ENCODE measurements around the gene DPRX. TPM values are rescaled to one million over a fixed set of nuclear protein-coding genes. Genes with fewer than 3 reads are reported as not detected.

Gene DPRX, protein sequence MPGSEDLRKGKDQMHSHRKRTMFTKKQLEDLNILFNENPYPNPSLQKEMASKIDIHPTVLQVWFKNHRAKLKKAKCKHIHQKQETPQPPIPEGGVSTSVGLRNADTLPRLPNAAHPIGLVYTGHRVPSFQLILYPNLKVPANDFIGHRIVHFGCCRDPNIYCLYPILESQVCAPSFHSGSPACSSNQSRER
- polyA plus RNA-seq (2014; cell fraction: cytosol; rRNA removed) = not detected in 2 replicates
- not detected in 2 replicates for polyA plus RNA-seq (2014; cell fraction: nucleus; rRNA removed)

DNA sequence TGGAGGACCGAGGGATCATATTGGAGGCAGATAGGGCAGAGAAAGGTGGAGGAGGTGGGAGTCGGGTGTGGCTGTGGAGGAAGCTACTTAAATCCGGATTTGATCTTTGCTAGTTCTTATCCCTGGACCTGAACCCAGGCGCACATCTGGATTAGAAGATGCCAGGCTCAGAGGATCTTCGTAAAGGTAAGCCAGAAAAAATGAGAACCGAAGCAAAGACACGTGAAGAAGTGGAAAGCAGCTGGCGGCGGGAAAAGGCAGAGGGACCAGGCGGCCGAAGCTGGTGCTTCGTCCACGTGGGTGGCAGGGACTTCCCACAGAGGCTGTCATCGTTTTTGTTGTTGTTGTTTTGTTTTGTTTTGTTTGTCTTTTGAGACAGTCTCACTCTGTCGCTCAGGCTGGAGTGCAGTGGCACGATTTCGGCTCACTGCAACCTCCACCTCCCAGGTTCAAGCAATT lies at the start of gene DPRX:
Gene DPRX, plus strand, starts transcription at position 51 of the 459 bp plus-strand sequence. Its CDS starts 108 bp downstream, at position 159.
- no peak for DNase-seq (ENCODE audit: low spot score)

DNA sequence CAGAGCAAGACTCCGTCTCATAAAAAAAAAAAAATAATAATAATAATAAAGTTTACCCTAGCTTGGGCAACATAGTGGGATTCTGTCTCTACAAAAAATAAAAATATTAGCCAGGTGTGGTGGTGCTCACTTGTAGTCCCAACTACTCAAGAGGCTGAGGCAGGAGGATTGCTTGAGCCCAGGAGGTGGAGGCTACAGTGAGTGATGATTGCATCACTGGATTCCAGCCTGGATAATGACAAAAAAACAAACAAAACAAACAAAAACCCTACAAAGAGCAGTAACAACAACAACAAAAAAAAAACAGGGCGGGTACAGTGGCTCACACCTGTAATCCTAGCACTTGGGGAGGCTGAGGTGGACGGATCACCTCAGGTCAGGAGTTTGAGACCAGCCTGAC lies 48.6 kb upstream of the DPRX start:
- no peak for DNase-seq (ENCODE audit: low spot score)

DNA sequence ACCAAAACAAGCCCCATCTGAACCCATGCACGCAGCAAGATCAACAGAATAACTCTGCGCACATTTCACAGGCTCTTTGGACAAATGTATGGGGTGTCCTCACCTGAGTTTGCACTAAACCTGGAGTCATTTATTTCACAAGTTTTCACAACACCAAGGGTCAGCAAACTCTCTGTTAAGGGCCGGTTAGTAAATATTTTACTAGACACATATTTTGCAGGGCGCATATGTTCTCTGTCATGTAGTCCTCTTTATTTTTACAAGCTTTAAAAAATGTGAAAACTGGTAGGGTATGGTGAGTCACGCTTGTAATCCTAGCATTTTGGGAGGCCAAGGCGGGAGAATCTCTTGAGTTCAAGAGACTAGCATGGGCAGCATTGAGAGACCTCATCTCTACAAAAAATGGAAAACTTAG lies 45.5 kb upstream of the DPRX start:
- DNase-seq (ENCODE audit: low spot score) = no peak

DNA sequence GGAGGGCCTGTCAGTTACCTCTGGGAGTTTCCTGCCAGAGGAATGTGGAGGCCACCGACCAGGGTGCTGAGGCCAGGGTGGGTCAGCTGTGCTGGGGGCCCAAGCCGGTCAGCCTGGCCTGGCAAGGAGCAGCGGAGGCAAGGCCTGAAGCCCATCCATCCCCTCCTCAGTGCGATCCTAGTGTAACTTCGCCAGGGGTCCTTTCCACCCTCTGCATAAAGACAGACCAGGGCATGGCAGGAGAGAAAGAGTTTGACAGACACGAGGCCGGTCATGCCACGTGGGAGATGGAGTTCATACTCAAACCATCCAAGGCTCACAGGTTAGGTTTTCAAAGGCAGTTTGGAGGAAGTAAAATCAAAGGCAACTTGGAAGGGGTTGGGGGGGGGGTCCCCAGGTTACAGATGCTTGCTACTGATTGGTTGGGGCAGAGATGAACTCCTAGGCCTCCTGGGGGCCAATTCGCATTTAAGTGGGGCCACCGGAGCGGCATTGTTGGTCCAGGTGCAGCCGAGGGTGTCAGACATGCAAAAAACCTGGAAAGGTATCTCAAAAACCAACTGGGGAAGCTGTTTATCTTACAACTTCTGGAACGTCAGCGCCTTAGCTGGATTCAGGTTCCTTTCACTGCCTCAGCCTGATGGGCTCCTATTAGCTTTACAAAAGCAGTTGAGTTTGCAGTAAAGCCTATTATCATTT lies 36.8 kb upstream of the DPRX start:
- no peak for DNase-seq (ENCODE audit: low spot score)

DNA sequence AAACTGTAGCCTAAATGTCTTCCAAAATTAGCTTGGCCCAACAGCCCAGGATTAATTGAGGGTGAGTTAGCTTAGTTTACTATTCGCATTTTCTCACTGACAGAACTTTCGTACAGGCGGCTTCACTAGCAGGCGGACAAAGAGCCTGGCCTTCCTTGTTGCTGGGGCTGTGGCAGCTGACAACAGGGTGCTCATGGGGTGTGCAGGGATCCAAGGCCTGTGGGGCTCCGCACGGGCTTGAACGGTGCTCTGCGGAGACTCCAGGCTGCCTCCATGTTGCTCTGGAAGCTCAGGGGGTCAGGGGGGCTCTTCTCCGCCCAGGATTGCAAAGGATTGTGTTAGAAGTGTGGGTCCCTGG lies 36.3 kb upstream of the DPRX start:
- DNase-seq (ENCODE audit: low spot score) = no peak

DNA sequence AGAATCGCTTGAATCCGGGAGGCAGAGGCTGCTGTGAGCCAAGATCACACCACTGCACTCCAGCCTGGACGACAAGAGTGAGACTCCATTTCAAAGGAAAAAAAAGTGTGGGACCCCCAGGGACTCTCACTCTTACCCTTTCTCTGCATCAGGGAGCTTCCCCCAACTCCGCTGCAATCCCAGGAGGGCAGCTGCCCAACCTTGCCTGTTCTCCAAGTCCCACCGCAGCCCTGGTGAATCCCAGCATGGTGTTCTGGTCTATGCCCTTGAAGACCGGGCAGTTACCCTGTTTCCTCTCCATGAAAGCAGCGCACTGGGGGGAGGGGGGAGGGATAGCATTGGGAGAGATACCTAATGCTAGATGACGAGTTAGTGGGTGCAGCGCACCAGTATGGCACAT lies 35.7 kb upstream of the DPRX start:
- no peak for DNase-seq (ENCODE audit: low spot score)

DNA sequence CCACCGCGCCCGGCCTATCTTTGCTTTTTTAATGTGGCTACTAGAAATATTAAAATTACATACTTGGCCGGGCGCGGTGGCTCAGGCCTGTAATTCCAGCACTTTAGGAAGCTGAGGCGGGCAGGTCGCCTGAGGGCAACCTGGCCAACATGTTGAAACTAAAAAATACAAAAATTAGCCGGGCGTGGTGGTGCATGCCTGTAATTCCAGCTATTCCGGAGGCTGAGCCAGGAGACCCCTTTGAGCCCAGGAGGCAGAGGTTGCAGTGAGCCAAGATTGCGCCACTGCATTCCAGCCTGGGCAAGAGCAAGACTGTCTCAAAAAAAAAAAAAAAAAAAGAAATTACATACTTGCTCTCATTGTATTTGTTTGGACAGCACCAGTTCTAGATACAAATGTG lies 34.8 kb upstream of the DPRX start:
- no peak for DNase-seq (ENCODE audit: low spot score)

DNA sequence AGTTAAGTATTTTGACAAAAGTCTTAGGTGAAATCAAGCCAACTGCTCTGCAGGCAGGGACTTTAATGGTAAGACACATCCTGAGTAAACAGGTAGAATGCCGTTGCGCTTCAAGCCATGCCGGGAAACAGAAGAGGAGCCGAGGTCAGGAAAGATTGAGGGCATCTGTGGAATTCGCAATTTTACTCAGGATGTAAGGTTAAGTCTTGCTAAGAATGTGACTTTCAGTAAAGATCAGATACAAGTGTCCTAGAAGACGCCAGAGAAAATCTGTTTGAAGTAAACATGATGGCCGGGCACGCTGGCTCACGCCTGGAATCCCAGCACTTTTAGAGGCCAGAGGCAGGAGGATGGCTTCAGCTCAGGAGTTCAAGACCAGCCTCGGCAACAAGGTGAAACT lies 33.4 kb upstream of the DPRX start:
- no peak for DNase-seq (ENCODE audit: low spot score)

DNA sequence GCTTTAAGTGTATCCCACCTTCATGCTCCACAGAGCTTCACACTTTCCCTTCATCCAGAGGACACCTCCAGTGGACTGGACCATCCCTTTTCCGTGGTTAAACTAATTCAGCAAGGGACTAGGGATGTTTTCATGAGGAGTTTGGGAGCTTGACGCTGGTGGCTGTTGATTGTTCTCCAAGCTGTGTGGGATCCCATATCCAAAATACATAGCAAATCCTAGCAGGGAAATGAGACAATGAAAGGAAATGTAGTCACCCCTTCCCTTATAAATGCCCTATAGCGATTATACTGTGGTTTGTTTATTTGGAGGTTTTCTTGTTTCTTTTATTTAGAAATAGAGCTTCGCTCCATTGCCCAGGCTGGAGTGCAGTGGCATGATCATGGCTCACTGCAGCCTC lies 31.6 kb upstream of the DPRX start:
- DNase-seq (ENCODE audit: low spot score) = no peak

DNA sequence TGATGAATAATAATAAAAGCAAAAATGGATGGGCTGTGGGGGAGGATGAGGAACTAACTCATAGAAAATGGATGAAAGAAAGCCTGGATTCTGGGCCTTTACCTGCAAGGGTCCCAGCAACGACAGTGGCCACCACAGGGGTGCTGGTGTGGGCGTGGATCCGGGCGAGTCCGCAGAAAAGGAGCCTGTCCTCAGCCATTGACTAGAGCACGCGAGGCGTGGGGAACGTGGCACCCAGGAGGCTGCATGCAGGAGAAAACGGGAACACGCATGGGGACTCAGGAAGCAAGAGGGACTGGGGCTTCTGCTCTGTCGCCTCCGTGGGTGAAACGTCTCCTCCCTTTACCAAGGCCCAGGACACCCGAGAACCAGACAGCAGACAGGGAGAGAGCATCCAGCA lies 25.8 kb upstream of the DPRX start:
- no peak for DNase-seq (ENCODE audit: low spot score)

DNA sequence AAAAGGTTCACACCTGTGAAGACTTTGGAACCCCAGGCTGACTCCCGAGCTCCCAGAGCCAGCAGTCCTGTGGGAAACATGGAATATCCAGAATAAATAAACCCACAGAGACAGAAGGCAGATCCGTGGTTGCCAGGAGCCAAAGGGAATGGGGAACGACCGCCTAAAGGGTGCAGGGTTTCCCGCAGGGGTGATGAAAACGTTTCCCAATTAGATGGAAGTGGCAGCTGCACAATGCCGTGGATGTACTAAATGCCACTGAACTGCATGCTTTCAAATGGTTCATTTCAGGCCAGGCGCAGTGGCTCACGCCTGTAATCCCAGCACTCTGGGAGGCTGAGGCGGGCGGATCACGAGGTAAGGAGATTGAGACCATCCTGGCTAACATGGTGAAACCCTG lies 23.4 kb upstream of the DPRX start:
- no peak for DNase-seq (ENCODE audit: low spot score)

DNA sequence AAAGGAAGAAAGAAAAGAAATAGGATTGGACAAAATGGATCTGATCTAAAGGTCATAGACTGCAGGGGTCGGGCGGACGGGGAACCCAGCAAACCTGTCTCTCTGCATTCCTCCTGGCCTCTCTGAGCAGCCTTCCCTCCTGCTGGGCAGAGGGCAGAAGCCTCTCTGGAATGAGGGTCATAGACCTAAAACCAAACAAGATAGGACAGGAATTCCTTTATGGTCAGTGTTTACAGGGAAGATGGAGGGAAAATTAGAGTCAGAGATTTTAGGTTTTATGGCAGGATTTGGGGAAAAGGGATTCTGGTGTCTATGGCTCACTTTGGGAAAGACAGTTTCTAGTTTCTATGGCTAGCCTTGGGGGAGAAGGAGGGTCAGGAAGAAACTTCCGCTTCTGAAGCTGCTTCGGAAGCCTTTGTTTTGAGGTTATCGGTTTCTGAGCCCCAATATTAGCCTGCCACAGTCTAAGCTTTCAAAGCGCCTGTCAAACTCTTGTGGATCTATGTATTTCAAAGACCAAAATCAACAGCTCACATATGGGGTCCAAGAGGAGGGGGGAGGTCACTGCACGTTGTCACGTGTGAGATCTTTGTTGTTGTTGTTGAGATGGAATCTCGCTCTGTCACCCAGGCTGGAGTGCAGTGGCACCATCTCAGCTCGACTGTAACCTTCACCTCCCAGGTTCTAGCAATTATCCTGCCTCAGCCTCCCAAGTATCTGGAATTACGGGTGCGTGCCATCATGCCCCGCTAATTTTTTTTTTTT lies 18.9 kb upstream of the DPRX start:
- no peak for DNase-seq (ENCODE audit: low spot score)

DNA sequence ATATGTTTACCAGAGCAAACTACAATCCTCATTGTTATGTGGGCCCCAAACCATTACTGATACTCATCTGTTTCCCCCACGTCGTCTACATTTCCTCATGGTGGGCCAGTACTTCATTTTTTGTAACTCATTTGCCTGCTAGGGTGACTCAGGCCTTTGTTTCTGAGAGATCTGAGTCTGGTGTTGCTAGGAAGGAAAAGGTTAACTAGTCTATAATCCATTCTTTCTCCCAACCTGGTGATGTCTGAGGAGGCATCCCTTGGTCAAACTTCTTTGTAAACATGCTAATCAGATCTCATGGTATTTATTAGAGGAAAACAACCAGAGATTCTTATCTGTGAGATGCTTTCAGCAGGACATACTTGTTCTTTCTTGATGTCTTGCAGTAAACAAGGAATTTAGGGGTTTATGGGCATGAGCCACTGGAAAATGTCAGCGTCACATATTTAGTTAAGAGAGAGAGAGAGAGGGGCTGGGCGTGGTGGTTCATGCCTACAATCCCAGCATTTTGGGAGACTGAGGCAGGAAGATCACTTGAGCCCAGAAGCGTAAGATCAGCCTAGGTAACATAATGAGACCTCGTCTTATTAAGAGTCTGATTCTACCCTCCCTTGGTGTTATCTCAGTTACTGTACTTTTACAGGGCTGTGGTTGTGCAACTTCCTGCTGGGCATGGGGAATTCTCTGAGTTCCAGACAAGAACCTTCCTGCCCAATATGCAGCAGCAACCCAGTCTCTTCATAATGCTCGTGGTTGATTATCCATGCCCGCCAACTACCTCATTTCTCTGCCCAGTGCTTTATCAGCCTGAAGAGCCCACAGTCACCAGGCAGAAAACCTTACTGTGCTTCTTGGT lies 9.7 kb upstream of the DPRX start:
- no peak for DNase-seq (ENCODE audit: low spot score)

DNA sequence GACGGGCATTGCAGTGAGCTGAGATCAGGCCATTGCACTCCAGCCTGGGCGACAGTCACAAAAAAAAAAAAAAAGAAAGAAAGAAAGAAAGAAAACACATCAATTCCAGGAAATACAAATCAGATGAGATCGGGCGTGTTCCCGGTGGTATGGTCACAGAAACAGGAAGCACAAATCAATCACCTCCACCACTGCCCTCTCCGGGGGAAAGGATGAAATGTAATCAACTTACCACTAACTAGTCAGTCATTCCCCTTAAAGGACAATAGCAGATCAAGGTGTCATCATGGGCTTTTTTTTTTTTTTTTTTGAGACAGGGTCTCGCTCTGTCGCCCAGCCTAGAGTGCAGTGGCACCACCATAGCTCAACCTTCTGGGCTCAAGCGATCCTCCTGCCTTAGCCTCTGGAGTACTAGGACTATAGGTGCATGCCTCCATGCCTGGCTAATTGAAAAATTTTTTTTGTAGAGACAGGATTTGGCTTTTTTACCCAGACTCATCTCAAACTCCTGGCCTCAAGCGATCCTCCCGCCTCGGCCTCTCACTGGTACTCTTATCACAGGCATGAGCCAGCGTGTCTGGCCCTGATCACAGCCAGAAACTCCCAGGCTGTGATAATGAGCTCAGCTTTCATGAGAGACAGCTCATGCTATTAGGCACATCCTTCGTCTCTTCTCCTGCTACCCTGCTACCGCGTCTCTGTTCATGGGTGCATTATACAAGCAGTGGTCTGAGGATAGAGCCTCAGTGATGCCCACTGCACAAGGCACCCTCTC lies 6.8 kb upstream of the DPRX start:
- no peak for DNase-seq (ENCODE audit: low spot score)

DNA sequence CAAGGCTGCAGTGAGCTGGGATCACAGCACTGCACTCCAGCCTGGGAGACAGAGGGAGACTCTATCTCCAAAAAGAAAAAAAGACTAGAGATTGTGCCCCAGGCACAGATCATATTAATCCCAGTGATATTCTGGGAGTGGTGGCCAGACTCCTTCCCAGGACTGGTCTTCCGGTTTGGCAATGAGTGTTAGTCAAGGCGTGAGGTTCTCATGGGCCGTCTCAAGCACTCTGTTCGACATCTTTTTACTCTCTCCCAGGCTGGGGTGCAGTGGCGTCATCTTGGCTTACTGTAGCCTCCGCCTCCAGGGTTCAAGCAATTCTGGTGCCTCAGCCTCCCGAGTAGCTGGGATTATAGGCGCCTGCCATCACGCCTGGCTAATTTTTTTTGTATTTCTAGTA lies 5.3 kb upstream of the DPRX start:
- DNase-seq (ENCODE audit: low spot score) = no peak

DNA sequence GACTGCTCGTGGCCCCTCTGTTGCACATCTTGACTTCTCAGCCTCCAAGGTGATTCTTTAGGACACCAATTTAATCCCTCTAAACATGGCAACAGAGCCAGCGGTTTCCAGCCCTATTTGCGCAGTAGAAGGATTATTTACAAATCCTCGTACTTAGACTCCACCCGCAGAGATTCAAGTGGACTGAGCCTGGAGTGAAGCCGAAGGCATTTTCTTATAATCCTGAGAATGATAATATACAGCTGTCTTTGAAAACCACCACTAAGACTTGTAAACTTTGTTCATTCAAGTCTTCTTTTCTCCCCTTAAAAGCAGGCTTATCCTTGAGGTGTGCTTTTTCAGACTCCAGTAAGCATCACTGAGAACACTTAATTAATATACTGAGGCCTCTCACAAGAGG lies 4.8 kb upstream of the DPRX start:
- no peak for DNase-seq (ENCODE audit: low spot score)

DNA sequence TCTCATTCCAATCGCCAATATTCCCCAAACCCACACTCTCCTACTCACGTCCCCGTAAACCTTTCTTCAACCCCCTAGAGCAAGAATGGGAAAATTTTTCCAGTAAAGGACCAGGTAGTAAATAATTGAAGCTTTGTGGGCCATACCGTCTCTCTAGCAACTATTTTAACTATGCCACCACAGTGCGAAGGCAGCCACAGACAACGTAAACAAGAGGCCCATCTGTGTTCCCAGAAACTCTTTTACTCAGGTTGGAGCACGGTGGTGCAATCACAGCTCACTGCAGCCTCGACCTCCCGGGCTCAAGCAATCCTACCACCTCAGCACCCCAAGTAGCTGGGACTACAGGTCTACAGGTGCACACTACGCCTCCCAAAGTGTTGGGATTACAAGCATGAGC lies 3.0 kb downstream of the DPRX start:
- no peak for DNase-seq (ENCODE audit: low spot score)

DNA sequence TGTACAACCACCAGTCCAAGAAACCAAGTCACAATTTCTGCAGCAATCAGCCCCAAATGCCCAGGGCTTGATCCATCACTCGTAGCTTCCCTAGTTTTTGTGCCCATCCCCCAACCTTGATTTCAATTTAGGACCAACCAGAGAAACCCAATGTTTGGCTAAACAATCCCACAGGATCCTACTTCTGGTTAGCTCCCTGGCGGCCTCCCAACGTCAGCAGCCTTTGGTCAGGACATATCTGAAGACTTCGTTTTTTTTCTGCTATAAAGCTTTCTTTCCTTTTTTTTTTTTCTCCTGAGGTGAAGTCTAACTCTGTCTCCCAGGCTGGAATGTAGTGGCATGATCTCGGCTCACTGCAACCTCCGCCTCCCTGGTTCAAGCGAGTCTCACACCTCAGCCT lies 7.7 kb downstream of the DPRX start:
- DNase-seq (ENCODE audit: low spot score) = no peak

DNA sequence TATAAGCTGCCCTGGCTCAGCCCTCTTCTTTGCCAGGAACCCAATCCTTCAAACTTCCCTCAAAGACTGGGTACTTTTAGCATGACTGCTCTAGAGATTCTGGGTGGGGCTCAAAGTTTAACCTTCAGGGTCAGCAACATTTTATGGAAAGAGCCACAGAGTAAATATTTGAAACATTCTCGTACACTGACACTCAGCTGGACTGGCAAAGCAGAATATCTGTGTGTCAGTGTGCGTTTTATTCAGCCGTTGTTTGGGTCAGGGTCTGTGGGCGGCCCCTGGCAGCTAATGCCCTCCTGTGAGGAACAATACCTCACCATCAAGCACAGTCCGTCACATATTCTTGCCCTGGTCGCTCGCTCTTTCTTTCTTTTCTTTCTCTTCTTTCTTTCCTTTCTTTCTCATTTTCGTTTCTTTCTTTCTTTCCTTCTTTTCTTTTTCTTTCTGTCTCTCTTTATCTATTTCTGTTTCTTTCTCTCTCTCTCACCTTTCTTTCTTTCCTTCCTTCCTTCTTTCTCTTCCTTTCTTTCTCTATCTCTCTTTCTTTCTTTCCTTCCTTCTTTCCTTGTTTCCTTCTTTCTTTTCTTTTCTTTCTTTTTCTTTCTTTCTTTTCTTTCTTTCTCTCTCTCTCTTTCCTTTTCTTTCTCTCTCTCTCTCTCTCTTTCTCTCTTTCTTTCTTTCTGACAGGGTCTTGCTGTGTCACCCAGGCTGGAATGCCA lies 10.7 kb downstream of the DPRX start:
- DNase-seq (ENCODE audit: low spot score) = no peak

DNA sequence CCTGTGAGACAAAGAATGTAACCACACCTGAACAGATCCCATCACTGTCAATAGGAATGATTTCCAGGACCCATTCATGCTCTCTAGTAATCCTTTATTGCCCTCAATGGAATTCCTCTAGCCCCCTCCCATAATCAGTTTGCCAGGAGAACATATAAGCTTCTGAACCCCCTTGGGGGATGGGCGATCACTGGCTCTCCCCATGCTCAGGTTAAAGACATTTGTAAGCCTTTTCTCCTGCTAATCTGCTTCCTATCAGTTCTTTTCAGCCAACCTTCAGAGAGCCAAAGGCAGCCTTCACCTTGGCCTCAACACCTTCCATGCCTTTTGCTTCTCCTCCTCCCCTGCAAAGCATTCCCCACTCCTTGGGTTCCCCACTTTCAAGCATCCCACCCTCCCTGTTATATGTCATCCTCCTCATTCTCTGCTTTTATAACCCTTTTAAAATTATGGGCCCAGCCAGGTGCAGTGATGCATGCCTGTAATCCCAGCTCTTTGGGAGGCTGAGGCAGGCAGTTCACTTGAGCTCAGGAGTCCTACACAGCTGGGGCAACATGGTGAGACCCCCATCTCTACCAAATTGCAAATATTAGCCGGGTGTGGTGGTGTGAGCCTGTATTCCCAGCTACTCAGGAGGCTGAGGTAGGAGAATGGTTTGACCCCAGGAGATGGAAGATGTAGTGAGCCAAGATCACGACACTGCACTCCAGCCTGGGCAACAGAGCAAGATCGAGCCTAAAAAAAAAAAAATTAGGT lies 12.4 kb downstream of the DPRX start:
- DNase-seq (ENCODE audit: low spot score) = no peak

Measured in SK-N-DZ (cell line).